DND-41 (cell line): ENCODE measurements around the gene C2CD2.

Source experiments
- ATAC-seq: fragments of 200-7000 bp; cut with Tn5 transposase; 3 replicates; pipeline ENCODE4 v1.9.1; 2021; ENCODE audit warnings: low read depth; ENCODE audit not compliant: insufficient read depth
- DNase-seq: peaks from one replicate; pipeline ENCODE4 v3.0.0-alpha.2; 2020
- H2AFZ ChIP-seq: 2 replicates; pipeline ENCODE4 v1.6.0; 2012; ENCODE audit warnings: low read depth, low read length
- H3K27ac ChIP-seq: 2 replicates; pipeline ENCODE4 v1.5.1; 2012; ENCODE audit warnings: low read length, inconsistent platforms
- H3K27me3 ChIP-seq: fragments of 200-600 bp; sonication (generic); 2 replicates; pipeline ENCODE4 v1.6.0; 2012; ENCODE audit warnings: low read length, mild to moderate bottlenecking, inconsistent platforms; ENCODE audit not compliant: insufficient read depth, poor library complexity
- H3K36me3 ChIP-seq: 2 replicates; pipeline ENCODE4 v1.5.1; 2012; ENCODE audit warnings: low read length, inconsistent platforms; ENCODE audit not compliant: insufficient read depth
- H3K4me1 ChIP-seq: 2 replicates; pipeline ENCODE4 v1.5.1; 2012; ENCODE audit warnings: mild to moderate bottlenecking, low read length; ENCODE audit not compliant: insufficient read depth
- H3K4me2 ChIP-seq: 2 replicates; pipeline ENCODE4 v1.6.0; 2012; ENCODE audit warnings: mild to moderate bottlenecking, moderate library complexity, low read length, inconsistent platforms; ENCODE audit not compliant: insufficient read depth
- H3K4me3 ChIP-seq, 2 experiments: fragments of 200-600 bp in 1 of 2; shearing (Covaris generic) in 1 of 2; 2 replicates each; pipeline ENCODE4 v1.5.1; 2012 to 2016; ENCODE audit warnings: inconsistent platforms in 2 of 2, low read length in 2 of 2, mild to moderate bottlenecking in 2 of 2, low read depth in 1 of 2, moderate library complexity in 1 of 2
- H3K79me2 ChIP-seq: 2 replicates; pipeline ENCODE4 v1.6.0; 2012; ENCODE audit warnings: low read length, inconsistent platforms; ENCODE audit not compliant: insufficient read depth
- H3K9ac ChIP-seq: 2 replicates; pipeline ENCODE4 v1.6.0; 2012; ENCODE audit warnings: low read depth, mild to moderate bottlenecking, inconsistent platforms, low read length, moderate library complexity
- H3K9me3 ChIP-seq: 2 replicates; pipeline ENCODE4 v1.5.1; 2012; ENCODE audit warnings: low read length, moderate library complexity, mild to moderate bottlenecking, inconsistent platforms; ENCODE audit not compliant: insufficient read depth, severe bottlenecking
- H4K20me1 ChIP-seq: 2 replicates; pipeline ENCODE4 v1.6.0; 2012; ENCODE audit warnings: low read length; ENCODE audit not compliant: insufficient read depth
- CTCF ChIP-seq: IDR thresholded peaks from 2 replicates; pipeline ENCODE4 v1.5.1; 2012; ENCODE audit warnings: borderline replicate concordance, low read length, moderate library complexity, mild to moderate bottlenecking; ENCODE audit not compliant: poor library complexity, severe bottlenecking; ENCODE audit errors: extremely low read depth
- EZH2 ChIP-seq: IDR thresholded peaks from 3 replicates; pipeline ENCODE4 v1.6.1; 2012; ENCODE audit warnings: borderline replicate concordance, low read depth, mild to moderate bottlenecking, moderate library complexity, low read length, inconsistent platforms; ENCODE audit not compliant: severe bottlenecking

Gene C2CD2

GRCh38 chr21:41962425-41962966 lies 8.7 kb upstream of the C2CD2 start:
- Histone ChIP-seq H3K9me3 (no peaks in the 10 kb centered on the region), H3K9ac (no peak overlapping the region), H3K4me2 (no peak overlapping the region)

GRCh38 chr21:41961753-41962152 lies 7.9 kb upstream of the C2CD2 start:
- H3K9me3 ChIP-seq = no peaks in the 10 kb centered on the region
- H2AFZ ChIP-seq = no peak overlapping the region
- H3K79me2 ChIP-seq = no peaks in the 10 kb centered on the region
- peaks cover 8% of the 10 kb centered on the region for H3K4me1 ChIP-seq
- no peak overlapping the region for H3K27ac ChIP-seq
- H3K27me3 ChIP-seq = no peaks in the 10 kb centered on the region
- DNase-seq = no peak
- H3K36me3 ChIP-seq = no peaks in the 10 kb centered on the region
- TF ChIP-seq CTCF (no peak), EZH2 (no peak)
- H3K4me2 ChIP-seq = no peak overlapping the region
- ATAC-seq = no peak
- no peaks in the 10 kb centered on the region for H4K20me1 ChIP-seq
- H3K4me3 ChIP-seq = no peak overlapping the region
- H3K9ac ChIP-seq = no peak overlapping the region

More at GRCh38 chr21:41962425-41962966, 8.7 kb upstream of the C2CD2 start:
- no peak for ATAC-seq
- H3K4me3 ChIP-seq = no peak overlapping the region
- H2AFZ ChIP-seq = no peak overlapping the region
- H3K79me2 ChIP-seq = no peaks in the 10 kb centered on the region
- H3K27ac ChIP-seq = no peak overlapping the region
- peaks cover under 1% of the 10 kb centered on the region; the same call in 1 of the 2 replicates for H3K4me1 ChIP-seq
- H3K27me3 ChIP-seq = no peaks in the 10 kb centered on the region
- H3K36me3 ChIP-seq = no peaks in the 10 kb centered on the region
- DNase-seq = no peak
- TF ChIP-seq CTCF (no peak), EZH2 (no peak)
- H4K20me1 ChIP-seq = no peaks in the 10 kb centered on the region

- Histone ChIP-seq H3K4me2 (no peak overlapping the region), H3K4me1 (peaks cover 10% of the 10 kb centered on the region), H3K36me3 (no peaks in the 10 kb centered on the region), H4K20me1 (no peaks in the 10 kb centered on the region), H3K9ac (no peak overlapping the region), H3K4me3 (no peak overlapping the region), H3K27me3 (no peaks in the 10 kb centered on the region), H3K27ac (no peak overlapping the region), H3K9me3 (no peaks in the 10 kb centered on the region), H2AFZ (no peak overlapping the region), H3K79me2 (no peaks in the 10 kb centered on the region)
- no peak for ATAC-seq
- TF ChIP-seq EZH2 (no peak), CTCF (no peak)
- no peak for DNase-seq
Observed at GRCh38 chr21:41961282-41961701, 7.5 kb upstream of the C2CD2 start.
